GM12872 (cell line): ENCODE measurements around the gene CXADR.

Source experiments
- TF ChIP-seq, protein P1 (sequence below): IDR thresholded peaks from 3 replicates; pipeline ENCODE4 v1.5.1; 2011; ENCODE audit warnings: low read depth, mild to moderate bottlenecking, low read length, moderate library complexity; ENCODE audit not compliant: insufficient read depth

The CXADR gene

DNA sequence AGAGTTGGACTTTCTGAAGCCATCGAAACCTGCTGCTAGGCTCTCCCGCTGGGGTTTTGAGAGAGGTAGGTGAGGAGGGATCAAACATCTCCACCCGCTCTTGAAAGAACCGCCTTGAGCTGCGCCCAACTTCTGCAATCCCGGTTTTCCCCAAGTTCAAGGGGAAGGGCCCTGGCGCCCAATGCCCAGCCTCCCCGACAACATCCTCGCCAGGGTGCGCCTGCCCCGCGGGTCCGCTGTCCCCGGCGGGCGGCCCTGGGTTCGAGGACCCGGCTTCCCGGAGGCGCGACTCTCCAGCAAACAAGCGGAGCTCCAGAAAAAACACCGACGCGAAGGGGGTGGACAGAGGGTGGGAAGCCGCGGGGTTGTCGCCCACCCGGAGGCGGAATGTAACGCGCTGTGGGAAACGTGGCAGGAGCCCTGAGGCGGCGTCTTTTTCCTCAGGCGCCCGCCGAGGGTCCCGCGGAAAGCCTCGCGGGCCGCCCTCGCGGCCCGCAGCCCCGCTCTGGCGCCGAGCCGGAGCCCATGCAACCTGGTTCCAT lies 99.3 kb downstream of the CXADR start:
- TF ChIP-seq, protein P1, sequence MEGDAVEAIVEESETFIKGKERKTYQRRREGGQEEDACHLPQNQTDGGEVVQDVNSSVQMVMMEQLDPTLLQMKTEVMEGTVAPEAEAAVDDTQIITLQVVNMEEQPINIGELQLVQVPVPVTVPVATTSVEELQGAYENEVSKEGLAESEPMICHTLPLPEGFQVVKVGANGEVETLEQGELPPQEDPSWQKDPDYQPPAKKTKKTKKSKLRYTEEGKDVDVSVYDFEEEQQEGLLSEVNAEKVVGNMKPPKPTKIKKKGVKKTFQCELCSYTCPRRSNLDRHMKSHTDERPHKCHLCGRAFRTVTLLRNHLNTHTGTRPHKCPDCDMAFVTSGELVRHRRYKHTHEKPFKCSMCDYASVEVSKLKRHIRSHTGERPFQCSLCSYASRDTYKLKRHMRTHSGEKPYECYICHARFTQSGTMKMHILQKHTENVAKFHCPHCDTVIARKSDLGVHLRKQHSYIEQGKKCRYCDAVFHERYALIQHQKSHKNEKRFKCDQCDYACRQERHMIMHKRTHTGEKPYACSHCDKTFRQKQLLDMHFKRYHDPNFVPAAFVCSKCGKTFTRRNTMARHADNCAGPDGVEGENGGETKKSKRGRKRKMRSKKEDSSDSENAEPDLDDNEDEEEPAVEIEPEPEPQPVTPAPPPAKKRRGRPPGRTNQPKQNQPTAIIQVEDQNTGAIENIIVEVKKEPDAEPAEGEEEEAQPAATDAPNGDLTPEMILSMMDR = no peak

DNA sequence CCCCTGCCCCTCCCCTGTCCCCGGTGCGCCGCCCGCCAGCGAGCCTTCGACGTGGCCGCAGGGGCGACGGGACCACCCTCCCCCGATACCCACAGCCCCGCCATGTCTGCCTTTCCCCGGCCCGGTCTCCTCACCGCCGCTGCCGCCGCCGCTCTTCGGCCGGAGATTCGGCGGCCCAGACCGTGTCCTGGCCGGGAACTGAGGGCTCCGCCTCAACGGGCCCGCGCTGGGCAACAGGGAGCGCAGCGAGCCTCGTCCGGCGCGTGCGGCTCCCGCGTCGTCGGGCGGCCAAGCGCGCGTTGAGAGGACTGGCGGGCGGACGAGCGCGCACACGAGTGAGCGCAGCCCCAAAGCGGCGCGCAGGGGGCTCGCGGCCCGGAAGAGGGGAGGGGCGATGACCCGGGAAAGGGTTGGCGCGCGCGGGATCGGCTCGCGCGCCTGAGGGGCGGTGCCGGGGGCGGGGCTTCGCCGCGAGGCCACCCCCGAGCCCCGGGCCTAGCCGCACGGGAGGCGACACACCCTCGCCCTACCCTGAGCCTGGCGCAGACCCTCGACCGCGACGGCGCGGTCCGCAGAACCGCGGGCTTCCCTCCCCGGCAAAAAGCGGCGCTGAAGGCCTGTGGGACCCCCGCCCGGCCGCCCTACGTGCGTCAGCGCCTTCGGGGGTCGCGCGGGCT lies 99.9 kb downstream of the CXADR start, which contains the start of gene BTG3:
BTG3 (minus strand) TSS at position 337 of the 677 bp plus-strand sequence. CDS start 3,757 bp downstream, outside the sequence.
- TF ChIP-seq, protein P1 = no peak

DNA sequence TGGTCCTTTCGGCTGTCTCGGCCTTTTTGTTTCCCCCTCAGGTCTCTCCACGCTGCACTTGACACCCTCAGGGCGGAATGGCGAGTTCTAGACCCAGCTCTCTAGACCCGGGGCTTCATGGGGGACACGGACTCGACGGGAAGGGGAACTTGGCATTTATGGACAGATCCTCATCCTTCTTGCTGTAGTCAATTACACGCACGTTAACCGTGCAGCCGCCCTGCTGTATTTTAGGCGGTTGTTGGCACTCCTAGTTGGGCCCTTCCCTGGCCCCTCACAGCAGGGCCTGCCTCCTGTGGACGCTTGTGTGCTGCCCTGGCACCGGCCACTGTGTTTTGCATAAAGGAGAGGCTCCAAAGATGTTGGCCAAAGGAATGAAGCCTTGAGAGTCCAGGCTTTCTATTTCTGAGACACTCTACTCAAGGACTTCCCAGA lies 100.4 kb downstream of the CXADR start:
- TF ChIP-seq, protein P1 = no peak

DNA sequence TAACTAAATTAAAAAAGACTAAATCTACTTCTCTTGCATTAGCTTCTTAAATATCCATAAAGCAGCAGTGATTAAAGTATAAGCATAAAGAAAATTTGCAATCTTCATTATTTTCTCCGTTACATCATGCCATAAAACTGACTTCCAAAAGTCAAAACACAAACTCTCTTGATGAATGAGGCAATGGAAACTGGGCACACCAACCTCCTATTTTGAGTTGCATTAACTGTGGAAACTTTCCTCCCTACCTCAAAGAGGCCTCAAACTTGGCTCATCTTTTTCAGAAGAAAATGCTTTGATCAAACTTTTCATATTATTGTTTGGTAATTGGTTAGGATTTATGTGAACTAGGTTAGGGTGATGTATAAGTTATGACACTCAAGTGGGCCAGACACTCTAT lies 104.0 kb downstream of the CXADR start:
- TF ChIP-seq, protein P1 = no peak

DNA sequence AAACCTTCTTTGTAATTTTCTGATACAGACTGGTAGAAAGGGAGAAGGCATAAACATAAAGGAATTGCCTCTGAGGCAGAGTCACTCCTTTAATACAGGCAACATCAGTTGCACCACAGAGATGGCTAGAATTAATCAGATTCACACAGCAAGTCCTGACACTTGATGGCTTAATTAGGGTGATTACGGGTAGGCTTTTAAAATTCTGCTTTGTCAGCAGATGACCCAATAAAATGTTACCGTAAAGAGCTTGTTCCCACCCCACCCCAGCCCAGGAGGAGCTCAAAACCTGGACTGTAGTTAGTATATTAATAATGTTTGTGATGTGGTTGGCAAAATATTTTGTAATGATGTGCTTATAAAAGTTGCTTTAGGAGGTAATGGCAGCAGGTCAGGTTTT lies 109.2 kb downstream of the CXADR start:
- TF ChIP-seq, protein P1 = no peak

DNA sequence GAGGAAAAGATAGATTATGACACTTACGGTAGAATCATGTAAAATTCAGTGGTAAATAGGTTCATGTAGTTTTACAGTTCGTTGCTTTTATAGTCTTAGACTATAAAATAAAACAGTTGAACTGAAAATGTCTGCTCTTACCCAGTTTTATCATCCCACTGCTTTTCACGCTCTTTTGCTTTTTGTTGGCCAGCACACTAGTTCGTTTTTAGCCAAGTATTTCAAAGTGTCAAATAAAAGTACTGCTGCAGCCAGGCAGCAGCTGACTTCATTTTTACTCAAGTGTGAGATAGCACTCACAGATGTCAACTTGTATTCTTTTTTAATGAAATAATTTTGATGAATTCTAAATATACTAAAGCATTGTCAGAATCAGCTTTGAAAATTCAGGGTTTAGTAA lies 118.4 kb downstream of the CXADR start:
- TF ChIP-seq, protein P1 = no peak

DNA sequence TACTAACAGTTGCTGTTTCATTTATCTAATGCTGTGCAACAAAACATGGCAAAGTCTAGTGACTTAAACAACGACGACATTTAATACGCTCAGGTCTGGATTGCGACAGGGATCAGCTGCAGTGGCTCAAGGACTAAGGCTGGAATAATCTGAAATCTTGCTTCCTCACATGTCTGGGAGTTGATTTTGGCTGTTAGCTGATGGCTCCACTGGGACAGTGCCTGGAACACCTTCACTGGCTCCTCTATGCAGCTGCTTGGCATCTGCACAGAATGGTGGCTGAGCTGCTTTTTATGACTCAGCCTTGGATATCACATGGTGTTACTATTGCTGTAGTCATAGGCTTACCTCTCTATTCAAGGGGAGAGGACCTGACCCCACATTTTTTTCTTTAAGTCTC lies 123.9 kb downstream of the CXADR start:
- TF ChIP-seq, protein P1 = no peak
